8988T (cell line): Measurements from ENCODE around the gene UNKL.

Source experiments
- DNase-seq: peaks from one replicate; pipeline ENCODE4 v3.0.0; 2011

Gene UNKL

GRCh38 chr16:1414532-1415260 is at the start of gene UNKL:
Gene UNKL (minus strand): TSS chr16:1414704. CDS start chr16:1414691, 13 bp downstream.
- peak; percentile 80 for DNase-seq

- DNase-seq: no peak
Measured at GRCh38 chr16:1461146-1461545, 46.6 kb upstream of the UNKL start.

DNA sequence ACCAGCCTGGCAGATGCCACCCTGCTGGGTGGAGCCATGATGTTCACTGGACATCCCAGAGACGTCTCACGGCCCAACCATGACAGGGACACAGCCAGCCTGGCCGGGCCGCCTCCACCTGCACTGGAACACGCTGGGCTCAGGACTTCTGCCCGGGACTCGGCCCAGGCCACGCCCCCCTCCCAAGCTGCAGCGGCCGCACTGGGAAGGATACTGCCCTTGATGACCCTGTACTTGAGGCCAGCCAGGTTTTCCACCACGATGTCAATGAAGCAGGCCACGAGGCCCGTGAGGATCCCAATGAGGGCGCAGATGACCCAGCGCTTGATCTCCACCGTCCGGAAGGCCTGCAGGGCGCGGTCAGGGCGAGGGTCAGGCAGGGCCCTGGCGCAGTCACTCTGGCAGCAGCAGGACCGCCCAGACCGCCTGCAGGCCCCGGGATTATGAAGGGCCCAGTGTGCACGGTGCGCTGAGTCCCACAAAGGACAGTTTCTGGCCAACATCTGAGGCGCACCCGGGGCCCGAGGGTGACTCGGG is 46.2 kb upstream of the UNKL start:
- no peak for DNase-seq

DNA sequence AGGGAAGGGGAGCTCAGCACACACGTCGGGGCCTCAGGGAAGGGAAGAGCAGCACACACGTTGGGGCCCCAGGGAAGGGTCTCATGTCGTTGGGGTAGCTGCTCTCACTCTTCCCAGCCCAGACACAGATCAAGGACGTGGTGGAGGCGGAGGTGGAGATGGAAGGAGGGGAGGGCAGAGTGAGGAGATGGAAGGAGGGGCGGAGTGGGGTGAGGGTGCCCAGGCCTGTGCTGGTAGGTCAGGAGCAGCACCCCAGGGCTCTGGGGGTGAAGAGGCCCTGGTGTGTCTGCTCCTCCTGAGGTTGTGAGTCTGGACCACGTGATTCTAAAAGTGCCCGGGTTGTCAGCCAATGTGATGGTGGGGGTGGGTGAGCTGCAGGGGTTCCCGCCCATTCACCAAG is 45.5 kb upstream of the UNKL start:
- DNase-seq: no peak

- no peak for DNase-seq
Measured at GRCh38 chr16:1458977-1459341, 44.5 kb upstream of the UNKL start.

GRCh38 chr16:1458336-1458976 is 44.0 kb upstream of the UNKL start:
- no peak for DNase-seq

DNA sequence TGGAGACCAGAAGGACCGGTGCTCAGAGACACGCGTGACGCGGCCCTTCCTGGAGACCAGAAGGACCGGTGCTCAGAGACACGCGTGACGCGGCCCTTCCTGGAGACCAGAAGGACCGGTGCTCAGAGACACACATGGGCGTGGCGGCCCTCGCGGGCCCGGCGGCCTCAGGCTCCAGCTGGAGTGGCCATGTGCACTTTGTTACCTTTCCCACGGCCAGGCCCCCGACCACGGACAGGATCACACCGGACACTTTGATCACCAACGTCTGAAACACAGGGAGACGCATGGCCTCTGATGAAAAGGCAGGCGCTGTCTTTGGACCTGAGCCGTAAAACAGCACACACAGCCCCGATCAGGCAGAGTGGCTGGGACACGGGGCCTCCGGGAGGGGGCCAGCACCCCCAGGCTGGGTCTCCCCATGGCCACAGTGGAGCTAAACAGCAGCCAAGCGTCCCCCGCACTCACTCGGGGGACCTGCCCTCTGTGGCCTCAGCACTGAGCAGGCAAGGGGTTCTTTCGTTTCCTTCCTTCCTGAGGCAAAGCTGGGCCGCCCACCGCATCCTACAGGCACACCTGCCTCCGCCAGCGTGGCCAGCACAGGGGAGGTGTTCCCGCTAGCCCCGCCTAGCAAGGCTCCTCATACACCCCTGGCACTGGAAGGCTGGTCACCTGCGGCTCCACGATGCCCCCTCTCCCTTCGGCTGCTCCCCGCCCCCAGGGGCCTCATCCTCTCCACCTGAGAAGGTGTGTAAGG is 43.2 kb upstream of the UNKL start:
- DNase-seq: no peak

DNA sequence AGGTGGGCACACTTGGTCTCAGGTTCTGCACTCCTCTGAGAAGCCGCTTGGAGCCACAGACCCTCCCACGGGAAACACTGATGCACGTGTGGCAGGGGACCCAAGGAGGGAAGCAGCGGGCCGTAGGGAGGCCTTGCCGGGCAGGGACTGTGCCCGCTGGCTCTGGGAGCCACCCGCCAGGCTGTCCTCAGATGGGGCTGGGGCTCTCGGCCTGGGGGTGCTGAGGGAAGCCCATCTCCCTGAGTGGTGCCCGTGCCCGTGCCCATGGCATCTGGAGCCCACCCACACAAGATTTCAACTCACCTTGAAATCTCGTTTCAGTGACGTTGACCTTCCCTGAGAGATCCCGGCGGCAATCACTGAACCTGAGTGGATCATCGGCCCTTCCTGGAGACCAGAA is 42.4 kb upstream of the UNKL start:
- DNase-seq: no peak

DNA sequence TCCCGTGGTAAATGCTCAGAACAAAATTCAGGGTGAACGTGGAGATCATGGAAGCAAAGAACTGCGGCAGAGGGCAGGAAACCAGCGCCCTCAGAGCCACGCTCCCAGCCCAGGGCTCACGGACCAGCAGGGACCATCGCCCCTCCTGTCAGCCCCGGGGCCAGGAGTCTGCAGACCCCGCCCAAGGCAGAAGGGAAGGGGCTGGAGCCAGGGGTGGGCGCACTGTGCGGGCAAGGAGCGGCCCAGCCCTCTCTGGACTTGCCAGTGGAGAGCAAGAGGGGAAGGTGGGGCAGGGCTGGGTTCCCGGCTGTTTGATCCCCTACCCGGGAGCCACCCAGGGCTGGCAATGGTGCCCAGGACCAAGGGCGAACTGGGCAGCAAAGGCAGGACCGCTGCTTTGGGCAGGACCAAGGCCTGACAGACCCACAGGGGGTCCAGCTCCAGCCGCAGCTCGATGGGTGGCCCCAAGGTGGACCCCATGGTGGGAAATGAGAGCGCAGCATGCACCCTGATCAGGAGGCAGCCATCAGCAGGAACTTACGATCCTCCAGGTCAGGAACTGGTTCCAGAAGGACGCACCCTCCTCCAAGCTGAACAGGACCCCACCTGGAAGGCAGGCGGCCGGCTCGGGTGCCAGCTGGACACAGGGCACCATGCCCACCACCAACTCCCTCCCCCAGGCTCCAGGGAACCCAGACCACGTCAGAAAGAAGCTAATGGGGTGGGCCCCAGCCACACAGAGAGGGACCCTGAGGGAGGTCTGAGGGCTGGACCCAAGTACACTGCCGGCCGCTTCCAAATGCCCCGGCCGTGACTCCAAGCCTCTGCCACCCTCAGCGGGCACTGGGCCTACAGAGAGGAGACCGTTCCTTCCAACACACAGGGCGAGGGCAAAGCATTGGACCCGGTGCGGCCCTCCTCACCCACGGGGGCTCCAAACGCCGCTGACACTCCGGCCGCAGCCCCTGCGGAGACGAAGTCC is 41.0 kb upstream of the UNKL start:
- DNase-seq: no peak

- no peak for DNase-seq
Measured at GRCh38 chr16:1454561-1454960, 40.1 kb upstream of the UNKL start.

- no peak for DNase-seq
Measured at GRCh38 chr16:1453316-1453715, 38.8 kb upstream of the UNKL start.

DNA sequence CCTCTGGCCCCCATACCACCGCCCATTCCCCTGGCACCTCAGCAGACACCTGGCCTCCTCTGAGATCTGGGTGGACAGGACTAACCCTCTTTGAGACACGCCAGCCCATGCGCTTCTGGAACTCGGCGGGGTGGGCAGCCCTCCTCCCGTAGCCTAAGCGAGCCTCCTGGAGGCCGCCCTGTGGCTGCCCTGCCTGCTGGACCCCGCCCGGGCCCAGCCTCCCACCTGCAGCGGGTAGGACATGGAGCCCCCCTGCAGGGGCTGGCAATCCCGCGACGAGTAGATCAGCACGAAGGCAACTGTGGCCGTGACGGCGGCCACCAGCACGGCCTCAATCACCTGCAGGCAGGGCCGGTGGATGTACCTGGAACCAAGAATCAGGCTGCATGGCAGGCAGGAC is 38.0 kb upstream of the UNKL start:
- DNase-seq: no peak

GRCh38 chr16:1451702-1452392 is 37.3 kb upstream of the UNKL start:
- no peak for DNase-seq

GRCh38 chr16:1450841-1451240 is 36.3 kb upstream of the UNKL start:
- DNase-seq: no peak

GRCh38 chr16:1450218-1450617 is 35.7 kb upstream of the UNKL start:
- no peak for DNase-seq

DNA sequence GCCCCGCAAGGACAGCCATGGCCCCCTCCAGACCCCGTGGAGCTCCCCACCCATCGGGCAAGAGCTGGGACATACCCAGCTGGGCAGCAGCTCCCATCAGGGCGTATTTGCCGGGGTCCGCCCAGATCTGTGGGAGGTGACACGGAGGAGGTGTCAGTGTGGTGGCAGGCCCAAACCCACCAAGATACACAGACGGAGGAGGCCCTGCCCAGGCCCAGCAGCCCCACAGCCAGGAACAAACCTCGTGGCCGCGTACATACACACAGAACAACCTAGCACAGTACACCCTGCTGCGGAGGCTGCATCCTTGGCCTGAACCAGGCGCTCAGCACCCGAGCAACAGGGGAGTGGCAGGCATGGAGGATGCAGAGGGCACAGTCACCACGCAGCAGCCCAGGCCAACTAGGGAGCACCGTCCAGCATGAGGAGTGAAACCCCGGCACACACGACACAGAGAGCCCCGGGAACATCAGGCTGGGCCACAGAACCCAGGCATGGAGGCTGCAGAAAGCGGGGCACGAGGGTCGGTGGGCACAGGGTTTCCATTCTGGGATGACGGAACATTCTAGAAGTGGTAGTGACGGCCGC is 34.8 kb upstream of the UNKL start:
- no peak for DNase-seq

- DNase-seq: no peak
Measured at GRCh38 chr16:1448536-1449116, 34.1 kb upstream of the UNKL start.

DNA sequence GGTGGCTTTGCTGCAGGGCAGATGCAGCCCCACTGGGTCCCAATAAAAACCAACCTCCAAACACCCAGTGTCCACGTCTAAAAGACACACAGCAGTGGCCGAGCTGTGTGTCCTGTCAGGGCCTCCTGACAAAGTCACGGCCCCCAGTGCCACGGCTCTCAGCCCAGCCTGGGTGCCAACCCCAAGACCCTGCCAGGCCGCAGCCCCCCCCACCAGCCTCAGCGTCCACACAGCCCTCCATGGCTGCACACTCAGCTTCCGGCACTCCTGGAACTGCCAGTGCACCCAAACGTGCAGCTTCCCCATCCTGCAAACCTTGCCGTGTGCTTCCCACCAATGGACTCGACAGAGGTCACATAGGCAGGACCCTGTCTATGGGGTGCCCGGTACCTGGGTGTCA is 33.5 kb upstream of the UNKL start:
- no peak for DNase-seq

DNA sequence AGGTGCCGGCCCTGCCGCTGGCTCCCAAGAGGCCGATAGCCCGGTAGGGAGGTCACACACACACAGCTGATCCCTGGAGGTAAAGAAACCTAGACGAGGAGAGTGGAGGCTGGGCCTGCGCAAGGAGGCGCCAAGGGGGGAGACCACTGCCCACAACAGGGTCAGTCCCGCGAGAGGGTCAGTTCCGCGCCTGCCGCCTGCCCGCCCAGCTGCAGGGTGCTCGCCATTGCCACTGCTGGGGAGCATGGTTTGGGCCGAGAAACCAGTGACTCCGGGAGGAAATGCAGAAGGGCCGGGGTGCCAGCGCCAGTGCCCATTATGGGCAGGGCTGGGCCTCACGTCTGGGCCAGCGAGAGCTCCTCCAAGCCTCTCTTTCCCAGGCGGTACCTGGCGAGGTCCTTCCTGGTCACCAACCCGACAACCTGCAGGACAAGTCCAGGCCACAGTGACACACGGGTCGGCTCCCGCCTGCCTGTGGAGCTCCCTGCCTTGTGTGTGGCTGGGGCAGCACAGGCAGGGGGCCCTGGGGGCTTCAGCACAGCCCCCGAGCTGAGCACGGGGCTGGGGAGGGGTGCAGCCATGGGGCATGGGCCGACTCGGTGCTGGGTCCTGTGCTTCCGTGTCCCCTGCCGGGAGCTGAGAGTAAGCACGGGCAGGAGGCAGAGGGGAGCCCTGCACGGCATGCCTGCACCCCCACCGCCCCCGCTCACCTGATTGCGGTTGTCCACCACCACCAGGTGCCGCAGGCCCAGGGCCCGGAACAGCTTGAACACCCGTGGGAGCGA is 32.0 kb upstream of the UNKL start:
- no peak for DNase-seq

DNA sequence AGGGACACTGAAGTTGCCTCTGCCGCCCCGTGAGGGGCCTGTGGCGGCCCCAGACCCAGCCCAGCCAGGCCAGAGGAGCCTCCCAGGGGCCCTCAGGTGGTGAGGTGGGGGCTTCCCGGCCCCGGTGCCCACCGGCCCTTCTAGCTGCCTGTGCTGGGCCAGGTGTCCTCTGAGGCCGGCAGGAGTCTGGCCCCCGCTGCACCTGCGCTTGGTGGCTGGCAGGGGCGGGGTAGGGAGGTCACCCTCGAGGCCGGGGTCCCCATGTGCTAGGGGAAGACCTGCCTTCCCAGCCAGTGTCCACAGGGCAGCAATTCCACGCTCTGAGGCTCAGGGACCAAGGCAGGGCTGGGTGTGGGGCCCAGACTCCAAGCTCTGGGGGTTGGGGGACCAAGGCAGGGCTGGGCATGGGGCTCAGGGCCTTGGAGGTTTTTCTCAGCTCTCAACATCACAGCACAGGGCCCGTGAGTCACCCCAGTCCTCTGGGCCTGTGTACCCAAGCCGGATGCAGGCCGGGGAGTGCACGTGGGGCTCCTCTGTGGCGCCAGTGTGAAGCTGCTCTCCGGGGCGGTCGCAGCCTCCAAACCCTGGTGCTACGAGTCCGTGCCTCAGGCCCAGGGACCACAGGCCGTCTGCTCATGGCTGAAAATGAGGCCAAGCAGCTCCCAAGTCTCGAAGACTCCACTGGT is 31.2 kb upstream of the UNKL start:
- DNase-seq: no peak
